Measurements from ENCODE around the gene ERICH2. TPM values are rescaled to one million over a fixed set of nuclear protein-coding genes. Genes with fewer than 3 reads are reported as not detected.

ERICH2 gene
- total RNA-seq, 1 experiment from 2014 or later, result 0.74 TPM

- ChIA-PET CTCF (no interaction called here), POLR2A (no interaction called here)
- in situ Hi-C loops (cut with HindIII; ENCODE audit: low pct_unique_long_range_greater_than_20kb, low sequenced_read_pairs), result no loop called here
- Histone ChIP-seq H3K9me3 (ENCODE audit: control insufficient read depth, insufficient read depth, low read depth, low read length) (no peaks in the 10 kb centered on the region), H3K27ac (ENCODE audit: low read length) (no peak overlapping the region), H3K4me3 (ENCODE audit: low read depth in 2 of 2, low read length in 2 of 2) (no peak overlapping the region), H3K27me3 (ENCODE audit: control insufficient read depth, insufficient read depth, low read length) (no peaks in the 10 kb centered on the region; the same call in 1 of the 2 replicates), H3K4me1 (ENCODE audit: control insufficient read depth, insufficient read depth, low read length) (no peaks in the 10 kb centered on the region), H3K36me3 (ENCODE audit: control insufficient read depth, insufficient read depth, low read length) (no peaks in the 10 kb centered on the region)
- TF ChIP-seq POLR2AphosphoS5 (IDR thresholded peaks at IDR 0.05; ENCODE audit: low read depth, low read length) (no peak), SIN3A (IDR thresholded peaks at IDR 0.05; ENCODE audit: borderline replicate concordance, insufficient read depth, low read depth, low read length) (no peak), REST (IDR thresholded peaks at IDR 0.05; ENCODE audit: insufficient read depth in 1 of 2, low read depth in 2 of 2, low read length in 1 of 2) (no peak)
- no peak for ATAC-seq
- DNase-seq (ENCODE audit: low read depth, low spot score), result no peak
- BruUV-seq (replicated peaks), result no TSS peak
- intact Hi-C loops (cut with micrococcal nuclease; ENCODE audit: unreplicated experiment), result no loop called here
These were observed 28.8 kb downstream of the ERICH2 start for GRCh38 chr2:170798996-170799395.

- no TSS peak for BruUV-seq (replicated peaks)
- no peaks in the 10 kb centered on the region for H3K27me3 ChIP-seq (ENCODE audit: control insufficient read depth, insufficient read depth, low read length)
- TF ChIP-seq CTCF (IDR thresholded peaks at IDR 0.05), result no peak
- TF ChIP-seq TCF7L2 (IDR thresholded peaks at IDR 0.05; ENCODE audit: low read depth, low read length), result no peak
- no peak for TF ChIP-seq REST (IDR thresholded peaks at IDR 0.05; ENCODE audit: insufficient read depth in 1 of 2, low read depth in 2 of 2, low read length in 1 of 2)
- no peak for TF ChIP-seq SIN3A (IDR thresholded peaks at IDR 0.05; ENCODE audit: borderline replicate concordance, insufficient read depth, low read depth, low read length)
- no peak for TF ChIP-seq POLR2AphosphoS5 (IDR thresholded peaks at IDR 0.05; ENCODE audit: low read depth, low read length)
- ChIA-PET CTCF (no interaction called here), POLR2A (interaction anchor here (0.7 kb wide), 1 partner anchor 49 kb away, joined by 3 read pairs; no protein-coding TSS in a partner anchor)
- in situ Hi-C loops (cut with HindIII; ENCODE audit: low pct_unique_long_range_greater_than_20kb, low sequenced_read_pairs) (no loop called here), intact Hi-C loops (cut with micrococcal nuclease; ENCODE audit: unreplicated experiment) (no loop called here)
- no peak overlapping the region for H3K27ac ChIP-seq (ENCODE audit: low read length)
- no peak for ATAC-seq
- H3K9me3 ChIP-seq (ENCODE audit: control insufficient read depth, insufficient read depth, low read depth, low read length), result no peaks in the 10 kb centered on the region
- H3K4me3 ChIP-seq (ENCODE audit: low read depth in 2 of 2, low read length in 2 of 2), result no peak overlapping the region
- H3K4me1 ChIP-seq (ENCODE audit: control insufficient read depth, insufficient read depth, low read length), result no peaks in the 10 kb centered on the region
- no peak for DNase-seq (ENCODE audit: low read depth, low spot score)
- no peaks in the 10 kb centered on the region for H3K36me3 ChIP-seq (ENCODE audit: control insufficient read depth, insufficient read depth, low read length)
These were observed 36.4 kb downstream of the ERICH2 start for GRCh38 chr2:170806548-170806947.
